A673 (cell line): Measurements from ENCODE around the gene ACSL3. TPM values are rescaled to one million over a fixed set of nuclear protein-coding genes. Genes with fewer than 3 reads are reported as not detected.

ENCODE experiments used
- Bru-seq: library from RNA; stranded (reverse); fragments of 400-500 nt; gene quantifications from one replicate; lab custom pipeline; 2021; lab: Mats Ljungman, UMichigan
- BruChase-seq, 2 experiments: library from RNA; stranded (reverse); fragments of 400-500 nt; gene quantifications; one replicate each; lab custom pipeline; 2021; lab: Mats Ljungman, UMichigan
- BruUV-seq: library from RNA; stranded (reverse); fragments of 400-500 nt; replicated peaks from 2 replicates; lab custom pipeline; 2021; lab: Mats Ljungman, UMichigan
- CTCF ChIA-PET: fragments of 300-600 bp; sonication (Branson Sonifier 250); formaldehyde crosslinking; loops from one replicate; lab custom pipeline; 2022; ENCODE audit warnings: antibody characterized with exemption; lab: Charles Lee
- POLR2A ChIA-PET: fragments of 300-600 bp; sonication (Branson Sonifier 250); formaldehyde crosslinking; loops from one replicate; lab custom pipeline; 2022; ENCODE audit warnings: antibody characterized with exemption; ENCODE audit not compliant: low non-redundant PET; lab: Charles Lee
- DNase-seq: peaks from one replicate; pipeline ENCODE4 v3.0.0-alpha.2; 2015; ENCODE audit warnings: low spot score
- H3K27ac ChIP-seq: fragments of 200-600 bp; sonication (generic); 2 replicates; pipeline ENCODE4 v1.5.1; 2016; ENCODE audit warnings: mixed run types, low read depth, mild to moderate bottlenecking, mixed read lengths, antibody characterized with exemption, low read length; ENCODE audit not compliant: poor library complexity, severe bottlenecking
- H3K27me3 ChIP-seq: fragments of 200-600 bp; sonication (generic); replicated peaks from 2 replicates; pipeline ENCODE4 v1.6.1; 2017; ENCODE audit warnings: mixed run types, low read depth, mild to moderate bottlenecking, mixed read lengths, antibody characterized with exemption, low read length; ENCODE audit not compliant: insufficient read depth, poor library complexity
- H3K36me3 ChIP-seq: fragments of 200-600 bp; sonication (generic); 2 replicates; pipeline ENCODE4 v1.6.1; 2016; ENCODE audit warnings: mixed run types, mild to moderate bottlenecking, mixed read lengths, antibody characterized with exemption, low read length; ENCODE audit not compliant: insufficient read depth, poor library complexity, severe bottlenecking
- H3K4me1 ChIP-seq: fragments of 200-600 bp; sonication (generic); 2 replicates; pipeline ENCODE4 v1.6.1; 2017; ENCODE audit warnings: mixed run types, mild to moderate bottlenecking, mixed read lengths, antibody characterized with exemption, low read length; ENCODE audit not compliant: insufficient read depth, poor library complexity, severe bottlenecking
- H3K4me3 ChIP-seq: fragments of 200-600 bp; sonication (generic); 2 replicates; pipeline ENCODE4 v1.5.1; 2016; ENCODE audit warnings: low read depth, mixed run types, mild to moderate bottlenecking, mixed read lengths, low read length; ENCODE audit not compliant: poor library complexity, severe bottlenecking
- H3K9me3 ChIP-seq: fragments of 200-600 bp; sonication (generic); 2 replicates; pipeline ENCODE4 v1.6.1; 2016; ENCODE audit warnings: mixed run types, low read depth, mild to moderate bottlenecking, mixed read lengths, antibody characterized with exemption, low read length; ENCODE audit not compliant: poor library complexity, severe bottlenecking
- CTCF ChIP-seq: fragments of 300-800, 200-600 bp; sonication (generic); conservative IDR thresholded peaks from 2 replicates; pipeline ENCODE4 v1.5.1; 2017; ENCODE audit warnings: low read depth, mild to moderate bottlenecking, antibody characterized with exemption, low read length, moderate library complexity, mixed read lengths
- EZH2 ChIP-seq: fragments of 200-600 bp; sonication (generic); IDR thresholded peaks from 2 replicates; pipeline ENCODE4 v1.6.1; 2017; ENCODE audit warnings: borderline replicate concordance, low read depth, mild to moderate bottlenecking, mixed read lengths, antibody characterized with exemption, low read length; ENCODE audit not compliant: poor library complexity, severe bottlenecking
- intact Hi-C: fragments of 100-400 bp; cut with micrococcal nuclease; formaldehyde crosslinking; loops from one replicate; pipeline ENCODE4 v1.10.0; 2022; ENCODE audit not compliant: unreplicated experiment
- long read RNA-seq: library from polyadenylated mRNA; stranded (forward); transcript quantifications from one replicate; pipeline ENCODE4 v2.0.0, GENCODE V29; 2022
- total RNA-seq: library from RNA; stranded (reverse); gene quantifications from 2 replicates; pipeline ENCODE4 v1.2.3, GENCODE V29; 2021

Gene ACSL3
- 155 and 163 TPM in 2 replicates for total RNA-seq
- percentile 97 among the genes with signal in this experiment for Bru-seq, nascent RNA
- BruChase-seq, experiment 1, labeled RNA remaining after a 2-hour chase = percentile 93 among the genes with signal in this experiment
- percentile 93 among the genes with signal in this experiment for BruChase-seq, experiment 2, labeled RNA remaining after a 6-hour chase
- long read RNA-seq, full-length matches to known transcripts = 309 of 392 reads
- long read RNA-seq, partial matches to known transcripts = 27 of 392 reads
- long read RNA-seq, other reads (novel, unspliced or antisense) = 56 of 392 reads

DNA sequence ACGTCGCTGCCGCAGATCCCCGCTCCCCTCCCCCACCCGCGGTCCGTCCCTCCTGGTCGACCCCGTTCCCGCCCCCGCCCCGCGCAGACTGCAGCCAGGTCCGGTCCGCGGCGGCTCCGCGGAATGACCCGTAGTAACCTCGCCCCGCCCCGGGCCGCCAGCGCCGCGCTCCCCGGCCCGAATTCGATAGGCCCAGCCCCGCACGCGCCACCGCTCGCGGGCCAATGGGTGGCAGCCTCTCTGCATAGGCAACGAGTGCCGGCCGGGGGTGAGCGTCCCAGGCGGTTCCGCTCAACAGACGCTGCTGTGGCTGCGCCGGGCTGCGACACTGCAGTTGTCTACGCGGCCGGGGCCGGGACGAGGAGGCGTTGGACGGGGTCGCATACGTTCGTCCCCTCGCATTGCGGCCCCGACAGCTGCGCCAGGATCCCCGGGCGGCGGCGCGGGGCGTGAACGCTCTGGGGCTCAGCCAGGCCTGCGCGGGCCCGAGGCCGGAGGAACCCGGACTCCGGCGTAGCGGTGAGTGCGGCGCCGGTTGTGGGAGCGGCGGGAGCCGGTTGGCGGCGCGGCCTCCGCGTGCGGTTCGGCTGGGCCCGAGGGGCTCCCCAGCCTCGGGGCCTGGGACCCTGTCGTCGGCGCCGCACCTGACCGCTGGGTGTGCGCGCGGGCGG is at the start of gene ACSL3:
TSS of gene ACSL3 (plus strand) at position 297 of the 671 bp plus-strand sequence. CDS start 47,737 bp downstream, outside the sequence.
- intact Hi-C loops = loop anchor here (5.0 kb wide), 1 partner anchor 154 kb away; no protein-coding TSS in a partner anchor
- DNase-seq = peak; percentile 98
- BruUV-seq = no TSS peak
- Histone ChIP-seq H3K4me1 (peaks cover 33% of the 10 kb centered on the region), H3K36me3 (no peaks in the 10 kb centered on the region), H3K27ac (peak within 1 kb of the TSS; percentile 97), H3K9me3 (no peaks in the 10 kb centered on the region), H3K4me3 (peak within 1 kb of the TSS; percentile 89), H3K27me3 (no peaks in the 10 kb centered on the region)
- CTCF ChIA-PET = no interaction called here
- no peak for TF ChIP-seq EZH2
- no peak for TF ChIP-seq CTCF
- POLR2A ChIA-PET = interaction anchor here (0.6 to 0.7 kb wide), 2 partner anchors 63 to 515 kb away, joined by 3 to 7 read pairs; no protein-coding TSS in a partner anchor

DNA sequence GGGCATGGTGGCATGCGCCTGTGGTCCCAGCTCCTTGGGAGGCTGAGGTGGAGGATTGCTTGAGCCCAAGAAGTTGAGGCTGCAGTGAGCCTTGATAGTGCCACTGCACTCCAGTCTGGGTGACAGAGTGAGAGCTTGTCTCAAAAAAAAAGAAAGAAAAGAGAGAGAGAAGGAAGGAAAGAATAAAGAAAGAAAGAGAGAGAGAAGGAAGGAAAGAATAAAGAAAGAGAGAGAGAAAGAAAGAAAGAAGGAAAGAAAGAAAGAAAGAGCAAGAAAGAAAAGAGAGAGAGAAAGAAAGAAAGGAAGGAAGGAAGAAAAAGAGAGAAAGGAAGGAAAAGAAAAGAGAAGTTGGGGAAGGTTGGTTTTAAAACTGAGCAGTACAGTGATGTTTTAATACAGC is 49.0 kb upstream of the ACSL3 start:
- no peaks in the 10 kb centered on the region for H3K27me3 ChIP-seq
- CTCF ChIA-PET = no interaction called here
- DNase-seq = no peak
- H3K4me1 ChIP-seq = no peaks in the 10 kb centered on the region
- intact Hi-C loops = no loop called here
- TF ChIP-seq EZH2 (no peak), CTCF (no peak)
- H3K9me3 ChIP-seq = no peaks in the 10 kb centered on the region
- no peak overlapping the region for H3K27ac ChIP-seq
- no TSS peak for BruUV-seq
- H3K4me3 ChIP-seq = no peak overlapping the region
- POLR2A ChIA-PET = interaction anchor here (0.6 kb wide), 1 partner anchor 66 kb away, joined by 4 read pairs; no protein-coding TSS in a partner anchor
- H3K36me3 ChIP-seq = no peaks in the 10 kb centered on the region

GRCh38 chr2:222813177-222813843 is 47.5 kb upstream of the ACSL3 start:
- Histone ChIP-seq H3K4me1 (no peaks in the 10 kb centered on the region), H3K9me3 (no peaks in the 10 kb centered on the region), H3K27ac (no peak overlapping the region), H3K36me3 (no peaks in the 10 kb centered on the region), H3K27me3 (no peaks in the 10 kb centered on the region), H3K4me3 (no peak overlapping the region)
- intact Hi-C loops = no loop called here
- ChIA-PET CTCF (interaction anchor here (0.5 kb wide), 1 partner anchor 120 kb away, joined by 3 read pairs; no protein-coding TSS in a partner anchor), POLR2A (no interaction called here)
- DNase-seq = no peak
- BruUV-seq = no TSS peak
- TF ChIP-seq CTCF (no peak), EZH2 (no peak)
